Measurements from ENCODE around the gene OLFM2. TPM values are rescaled to one million over a fixed set of nuclear protein-coding genes. Genes with fewer than 3 reads are reported as not detected.

Gene OLFM2
- total and polyA plus RNA-seq, 9 of the 15 experiments (the other 6 are each of a cell fraction or from before 2014, with no cell fraction given), result 0.10 to 0.33 (median 0.23) TPM; not detected in 4

DNA sequence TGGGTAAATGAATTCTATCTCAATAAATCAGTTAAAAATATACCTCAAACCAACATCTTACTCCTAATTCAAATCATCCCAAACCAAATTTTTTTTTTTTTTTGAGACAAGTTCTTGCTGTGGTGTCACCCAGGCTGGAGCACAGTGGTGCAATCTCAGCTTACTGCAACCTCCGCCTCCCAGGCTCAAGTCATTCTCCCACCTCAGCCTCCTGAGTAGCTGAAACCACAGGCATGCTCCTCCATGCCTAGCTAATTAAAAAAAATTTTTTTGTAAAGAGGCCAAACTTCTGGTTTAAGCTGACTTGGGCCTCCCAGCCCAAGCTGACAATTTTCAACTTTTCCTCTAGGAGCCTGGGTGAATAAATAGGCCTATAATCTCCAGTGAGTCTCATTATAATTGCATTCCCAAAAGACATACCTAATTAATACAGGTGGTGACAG is 22.1 kb upstream of the OLFM2 start:
- Histone ChIP-seq H3K9me3 (replicated peaks; ENCODE audit: control insufficient read depth, insufficient read depth, low read depth, low read length) (no peaks in the 10 kb centered on the region), H3K4me2 (ENCODE audit: insufficient read depth, low read length) (no peak overlapping the region), H3K27me3 (ENCODE audit: control insufficient read depth in 2 of 2, insufficient read depth in 2 of 2, low read length in 2 of 2) (peaks cover 5 to 28% of the 10 kb centered on the region in 2 experiments), H3K9me1 (ENCODE audit: control insufficient read depth, insufficient read depth, low read length) (no peaks in the 10 kb centered on the region), H3K9ac (ENCODE audit: insufficient read depth in 1 of 2, low read depth in 2 of 2, low read length in 2 of 2) (no peak overlapping the region), H3K27ac (ENCODE audit: extremely low read depth, low read depth, low read length) (no peak overlapping the region), H2AFZ (ENCODE audit: low read depth, low read length) (no peak overlapping the region), H3K36me3 (ENCODE audit: control insufficient read depth, insufficient read depth, low read length) (no peaks in the 10 kb centered on the region), H3K4me3 (no peak overlapping the region), H3K79me2 (ENCODE audit: control insufficient read depth, insufficient read depth, low read length) (no peaks in the 10 kb centered on the region), H3K4me1 (replicated peaks in 1 of 2; ENCODE audit: control insufficient read depth in 2 of 2, insufficient read depth in 2 of 2, low read length in 2 of 2) (no peaks in the 10 kb centered on the region; a peak in 1 of 5 replicates), H4K20me1 (replicated peaks; ENCODE audit: control insufficient read depth, insufficient read depth, low read length) (no peaks in the 10 kb centered on the region)
- TF ChIP-seq NBN (IDR thresholded peaks at IDR 0.05; ENCODE audit: low read depth) (no peak), NR3C1 (CRISPR knock-in tag; IDR thresholded peaks at IDR 0.05) (no peak), C11orf30 (IDR thresholded peaks at IDR 0.05; ENCODE audit: low read depth) (no peak), ETV5 (CRISPR knock-in tag; IDR thresholded peaks at IDR 0.05; ENCODE audit: low read depth) (no peak), YBX1 (IDR thresholded peaks at IDR 0.05) (no peak)
- TF ChIP-seq, protein P1, sequence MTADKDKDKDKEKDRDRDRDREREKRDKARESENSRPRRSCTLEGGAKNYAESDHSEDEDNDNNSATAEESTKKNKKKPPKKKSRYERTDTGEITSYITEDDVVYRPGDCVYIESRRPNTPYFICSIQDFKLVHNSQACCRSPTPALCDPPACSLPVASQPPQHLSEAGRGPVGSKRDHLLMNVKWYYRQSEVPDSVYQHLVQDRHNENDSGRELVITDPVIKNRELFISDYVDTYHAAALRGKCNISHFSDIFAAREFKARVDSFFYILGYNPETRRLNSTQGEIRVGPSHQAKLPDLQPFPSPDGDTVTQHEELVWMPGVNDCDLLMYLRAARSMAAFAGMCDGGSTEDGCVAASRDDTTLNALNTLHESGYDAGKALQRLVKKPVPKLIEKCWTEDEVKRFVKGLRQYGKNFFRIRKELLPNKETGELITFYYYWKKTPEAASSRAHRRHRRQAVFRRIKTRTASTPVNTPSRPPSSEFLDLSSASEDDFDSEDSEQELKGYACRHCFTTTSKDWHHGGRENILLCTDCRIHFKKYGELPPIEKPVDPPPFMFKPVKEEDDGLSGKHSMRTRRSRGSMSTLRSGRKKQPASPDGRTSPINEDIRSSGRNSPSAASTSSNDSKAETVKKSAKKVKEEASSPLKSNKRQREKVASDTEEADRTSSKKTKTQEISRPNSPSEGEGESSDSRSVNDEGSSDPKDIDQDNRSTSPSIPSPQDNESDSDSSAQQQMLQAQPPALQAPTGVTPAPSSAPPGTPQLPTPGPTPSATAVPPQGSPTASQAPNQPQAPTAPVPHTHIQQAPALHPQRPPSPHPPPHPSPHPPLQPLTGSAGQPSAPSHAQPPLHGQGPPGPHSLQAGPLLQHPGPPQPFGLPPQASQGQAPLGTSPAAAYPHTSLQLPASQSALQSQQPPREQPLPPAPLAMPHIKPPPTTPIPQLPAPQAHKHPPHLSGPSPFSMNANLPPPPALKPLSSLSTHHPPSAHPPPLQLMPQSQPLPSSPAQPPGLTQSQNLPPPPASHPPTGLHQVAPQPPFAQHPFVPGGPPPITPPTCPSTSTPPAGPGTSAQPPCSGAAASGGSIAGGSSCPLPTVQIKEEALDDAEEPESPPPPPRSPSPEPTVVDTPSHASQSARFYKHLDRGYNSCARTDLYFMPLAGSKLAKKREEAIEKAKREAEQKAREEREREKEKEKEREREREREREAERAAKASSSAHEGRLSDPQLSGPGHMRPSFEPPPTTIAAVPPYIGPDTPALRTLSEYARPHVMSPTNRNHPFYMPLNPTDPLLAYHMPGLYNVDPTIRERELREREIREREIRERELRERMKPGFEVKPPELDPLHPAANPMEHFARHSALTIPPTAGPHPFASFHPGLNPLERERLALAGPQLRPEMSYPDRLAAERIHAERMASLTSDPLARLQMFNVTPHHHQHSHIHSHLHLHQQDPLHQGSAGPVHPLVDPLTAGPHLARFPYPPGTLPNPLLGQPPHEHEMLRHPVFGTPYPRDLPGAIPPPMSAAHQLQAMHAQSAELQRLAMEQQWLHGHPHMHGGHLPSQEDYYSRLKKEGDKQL (CRISPR knock-in tag; IDR thresholded peaks at IDR 0.05; ENCODE audit: borderline replicate concordance), result no peak
- TF ChIP-seq, protein P2, sequence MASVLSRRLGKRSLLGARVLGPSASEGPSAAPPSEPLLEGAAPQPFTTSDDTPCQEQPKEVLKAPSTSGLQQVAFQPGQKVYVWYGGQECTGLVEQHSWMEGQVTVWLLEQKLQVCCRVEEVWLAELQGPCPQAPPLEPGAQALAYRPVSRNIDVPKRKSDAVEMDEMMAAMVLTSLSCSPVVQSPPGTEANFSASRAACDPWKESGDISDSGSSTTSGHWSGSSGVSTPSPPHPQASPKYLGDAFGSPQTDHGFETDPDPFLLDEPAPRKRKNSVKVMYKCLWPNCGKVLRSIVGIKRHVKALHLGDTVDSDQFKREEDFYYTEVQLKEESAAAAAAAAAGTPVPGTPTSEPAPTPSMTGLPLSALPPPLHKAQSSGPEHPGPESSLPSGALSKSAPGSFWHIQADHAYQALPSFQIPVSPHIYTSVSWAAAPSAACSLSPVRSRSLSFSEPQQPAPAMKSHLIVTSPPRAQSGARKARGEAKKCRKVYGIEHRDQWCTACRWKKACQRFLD (CRISPR knock-in tag; IDR thresholded peaks at IDR 0.05), result no peak
- TF ChIP-seq, protein P3, sequence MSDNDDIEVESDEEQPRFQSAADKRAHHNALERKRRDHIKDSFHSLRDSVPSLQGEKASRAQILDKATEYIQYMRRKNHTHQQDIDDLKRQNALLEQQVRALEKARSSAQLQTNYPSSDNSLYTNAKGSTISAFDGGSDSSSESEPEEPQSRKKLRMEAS (CRISPR knock-in tag; IDR thresholded peaks at IDR 0.05), result no peak
- TF ChIP-seq, protein P4, sequence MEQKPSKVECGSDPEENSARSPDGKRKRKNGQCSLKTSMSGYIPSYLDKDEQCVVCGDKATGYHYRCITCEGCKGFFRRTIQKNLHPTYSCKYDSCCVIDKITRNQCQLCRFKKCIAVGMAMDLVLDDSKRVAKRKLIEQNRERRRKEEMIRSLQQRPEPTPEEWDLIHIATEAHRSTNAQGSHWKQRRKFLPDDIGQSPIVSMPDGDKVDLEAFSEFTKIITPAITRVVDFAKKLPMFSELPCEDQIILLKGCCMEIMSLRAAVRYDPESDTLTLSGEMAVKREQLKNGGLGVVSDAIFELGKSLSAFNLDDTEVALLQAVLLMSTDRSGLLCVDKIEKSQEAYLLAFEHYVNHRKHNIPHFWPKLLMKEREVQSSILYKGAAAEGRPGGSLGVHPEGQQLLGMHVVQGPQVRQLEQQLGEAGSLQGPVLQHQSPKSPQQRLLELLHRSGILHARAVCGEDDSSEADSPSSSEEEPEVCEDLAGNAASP (IDR thresholded peaks at IDR 0.05), result no peak
- FAIRE-seq, result no peak
- CTCF ChIA-PET (ENCODE audit: low intra/inter-chr PET ratio), result no interaction called here
- no peak for DNase-seq (ENCODE audit: extremely low read depth in 1 of 4, low spot score in 3 of 4)
- POLR2A ChIA-PET, result interaction anchor here (0.6 to 1.0 kb wide), 2 partner anchors 12 to 117 kb away, joined by 3 read pairs; no protein-coding TSS in a partner anchor
- no TSS peak for BruUV-seq (replicated peaks)
- intact Hi-C loops (cut with micrococcal nuclease) (no loop called here), in situ Hi-C loops (cut with MboI) (no loop called here)
- ATAC-seq, result no peak
- WGBS (ENCODE audit: insufficient coverage, low coverage, missing lambda C conversion rate), result 14% methylated on average over 1 of the region's 1 CpG
